SJSA1 (cell line): ENCODE results near the gene TMEM31. TPM values are rescaled to one million over a fixed set of nuclear protein-coding genes. Genes with fewer than 3 reads are reported as not detected.
"Not testable (repeated sequence)": the region's sequence is repeated elsewhere in the genome, so short reads cannot be mapped to it uniquely, and the experiment has no call there.

ENCODE experiments used
- DNase-seq, 2 experiments: peaks; one replicate each; pipeline ENCODE4 v3.0.0-alpha.2; 2015 to 2020; ENCODE audit warnings: low spot score in 2 of 2, low read depth in 1 of 2
- H3K27ac ChIP-seq: fragments of 250-450 bp; sonication (Bioruptor Pico); 2 replicates; pipeline ENCODE4 v1.5.1; 2020; ENCODE audit warnings: mild to moderate bottlenecking, moderate library complexity
- H3K27me3 ChIP-seq: fragments of 250-450 bp; sonication (Bioruptor Pico); replicated peaks from 2 replicates; pipeline ENCODE4 v1.5.1; 2020; ENCODE audit warnings: mild to moderate bottlenecking, moderate library complexity
- H3K36me3 ChIP-seq: fragments of 250-450 bp; sonication (Bioruptor Pico); 2 replicates; pipeline ENCODE4 v1.5.1; 2020; ENCODE audit warnings: mild to moderate bottlenecking
- H3K4me1 ChIP-seq: fragments of 250-450 bp; sonication (Bioruptor Pico); replicated peaks from 2 replicates; pipeline ENCODE4 v1.6.1; 2021; ENCODE audit warnings: mild to moderate bottlenecking
- H3K4me3 ChIP-seq: fragments of 250-450 bp; sonication (Bioruptor Pico); 2 replicates; pipeline ENCODE4 v1.5.1; 2020; ENCODE audit warnings: mild to moderate bottlenecking
- H3K9me3 ChIP-seq: fragments of 250-450 bp; sonication (Bioruptor Pico); replicated peaks from 2 replicates; pipeline ENCODE4 v1.5.1; 2020; ENCODE audit warnings: mild to moderate bottlenecking
- total RNA-seq: library from RNA; depleted of rRNA; stranded (reverse); fragments of >200 nt; shearing (Covaris generic); gene quantifications from 2 replicates; pipeline ENCODE4 v1.2.3, GENCODE V29; 2014; rRNA removed

The TMEM31 gene
- total RNA-seq, 1 experiment from 2014 or later = not detected

- Histone ChIP-seq H3K36me3 (no peaks in the 10 kb centered on the region), H3K27me3 (no peaks in the 10 kb centered on the region), H3K4me1 (no peaks in the 10 kb centered on the region), H3K27ac (no peak overlapping the region), H3K9me3 (no peaks in the 10 kb centered on the region), H3K4me3 (no peak overlapping the region)
- no peak for DNase-seq
Measured at GRCh38 chrX:103734125-103734760, 23.5 kb downstream of the TMEM31 start.

GRCh38 chrX:103737696-103738095 lies 27.0 kb downstream of the TMEM31 start:
- Histone ChIP-seq H3K9me3 (no peaks in the 10 kb centered on the region), H3K4me3 (no peak overlapping the region), H3K4me1 (no peaks in the 10 kb centered on the region), H3K27me3 (no peaks in the 10 kb centered on the region), H3K36me3 (no peaks in the 10 kb centered on the region), H3K27ac (no peak overlapping the region)
- no peak for DNase-seq

GRCh38 chrX:103739421-103739820 lies 28.7 kb downstream of the TMEM31 start:
- no peaks in the 10 kb centered on the region for H3K4me1 ChIP-seq
- DNase-seq = no peak
- H3K9me3 ChIP-seq = no peaks in the 10 kb centered on the region
- no peaks in the 10 kb centered on the region for H3K36me3 ChIP-seq
- H3K27ac ChIP-seq = no peak overlapping the region
- H3K27me3 ChIP-seq = no peaks in the 10 kb centered on the region
- no peak overlapping the region for H3K4me3 ChIP-seq

GRCh38 chrX:103741879-103742278 lies 31.2 kb downstream of the TMEM31 start:
- Histone ChIP-seq H3K27me3 (no peaks in the 10 kb centered on the region), H3K27ac (no peak overlapping the region), H3K36me3 (no peaks in the 10 kb centered on the region), H3K9me3 (no peaks in the 10 kb centered on the region), H3K4me1 (no peaks in the 10 kb centered on the region), H3K4me3 (no peak overlapping the region)
- DNase-seq = no peak

- Histone ChIP-seq H3K4me3 (no peak overlapping the region), H3K27me3 (no peaks in the 10 kb centered on the region), H3K27ac (no peak overlapping the region), H3K36me3 (no peaks in the 10 kb centered on the region), H3K4me1 (no peaks in the 10 kb centered on the region), H3K9me3 (no peaks in the 10 kb centered on the region)
- no peak for DNase-seq
Measured at GRCh38 chrX:103742339-103742738, 31.6 kb downstream of the TMEM31 start.

GRCh38 chrX:103747163-103747562 lies 36.5 kb downstream of the TMEM31 start:
- H3K27ac ChIP-seq = no peak overlapping the region
- H3K27me3 ChIP-seq = no peaks in the 10 kb centered on the region
- H3K4me3 ChIP-seq = no peak overlapping the region
- no peaks in the 10 kb centered on the region for H3K36me3 ChIP-seq
- no peaks in the 10 kb centered on the region for H3K4me1 ChIP-seq
- DNase-seq = no peak
- no peaks in the 10 kb centered on the region for H3K9me3 ChIP-seq

GRCh38 chrX:103754401-103754800 lies 43.7 kb downstream of the TMEM31 start:
- Histone ChIP-seq H3K9me3 (no peaks in the 10 kb centered on the region), H3K27me3 (no peaks in the 10 kb centered on the region), H3K4me3 (no peak overlapping the region), H3K4me1 (no peaks in the 10 kb centered on the region), H3K27ac (no peak overlapping the region), H3K36me3 (no peaks in the 10 kb centered on the region)
- DNase-seq = no peak

- H3K4me1 ChIP-seq = no peaks in the 10 kb centered on the region
Measured at GRCh38 chrX:103756736-103757135, 46.0 kb downstream of the TMEM31 start.

GRCh38 chrX:103758555-103758954 lies 47.8 kb downstream of the TMEM31 start:
- Histone ChIP-seq H3K27ac (no peak overlapping the region), H3K9me3 (no peaks in the 10 kb centered on the region), H3K36me3 (no peaks in the 10 kb centered on the region), H3K27me3 (no peaks in the 10 kb centered on the region), H3K4me3 (no peak overlapping the region), H3K4me1 (no peaks in the 10 kb centered on the region)
- no peak for DNase-seq

More at GRCh38 chrX:103756736-103757135, 46.0 kb downstream of the TMEM31 start:
- no peaks in the 10 kb centered on the region for H3K36me3 ChIP-seq
- no peak overlapping the region for H3K4me3 ChIP-seq
- H3K27ac ChIP-seq = no peak overlapping the region
- H3K27me3 ChIP-seq = no peaks in the 10 kb centered on the region
- H3K9me3 ChIP-seq = no peaks in the 10 kb centered on the region
- no peak for DNase-seq

GRCh38 chrX:103763541-103763940 lies 52.8 kb downstream of the TMEM31 start:
- not testable (repeated sequence) for H3K27ac ChIP-seq, H3K9me3 ChIP-seq, H3K4me3 ChIP-seq, H3K4me1 ChIP-seq, H3K36me3 ChIP-seq, H3K27me3 ChIP-seq, DNase-seq

Other genes with a start within 250 kb of the TMEM31 start
- 0.11 and 0.19 TPM in 2 replicates for gene RAB40A, start 191.4 kb upstream of the TMEM31 start, total RNA-seq
- 45.1 and 50.6 TPM in 2 replicates for gene TCEAL4, start 125.4 kb upstream of the TMEM31 start, total RNA-seq
- 21.0 and 30.5 TPM in 2 replicates for gene TCEAL3, start 102.9 kb upstream of the TMEM31 start, total RNA-seq
- gene TCEAL1, start 81.9 kb upstream of the TMEM31 start, total RNA-seq = 21.5 and 42.7 TPM in 2 replicates
- gene MORF4L2, start 24.2 kb upstream of the TMEM31 start, total RNA-seq = 806 and 914 TPM in 2 replicates
- gene PLP1, start 65.9 kb downstream of the TMEM31 start, total RNA-seq = not detected in 2 replicates
- 0.50 and 1.7 TPM in 2 replicates for gene RAB9B, start 121.3 kb downstream of the TMEM31 start, total RNA-seq